GM12878 (cell line): ENCODE measurements around the gene ERP44. TPM values are rescaled to one million over a fixed set of nuclear protein-coding genes. Genes with fewer than 3 reads are reported as not detected.

Experiments
- ATAC-seq: fragments of 200-7000 bp; cut with Tn5 transposase; 3 replicates; pipeline ENCODE4 v1.9.1; 2020; ENCODE audit warnings: mild to moderate bottlenecking, moderate library complexity
- BruUV-seq: library from RNA; stranded (reverse); fragments of 400-500 nt; replicated peaks from 2 replicates; lab custom pipeline; 2021; lab: Mats Ljungman, UMichigan
- CTCF ChIA-PET: fragments of 300-600 bp; sonication (Branson Sonifier 250); formaldehyde crosslinking; extraction: SDS; loops from one replicate; lab custom pipeline; 2021; ENCODE audit warnings: inconsistent platforms; lab: Yijun Ruan, JAX
- POLR2A ChIA-PET: fragments of 350-600 bp; formaldehyde crosslinking; extraction: SDS; loops from one replicate; lab custom pipeline; 2021; ENCODE audit warnings: inconsistent platforms; lab: Charles Lee
- RAD21 ChIA-PET: fragments of 300-600 bp; sonication (Branson Sonifier 250); formaldehyde crosslinking; loops from one replicate; lab custom pipeline; 2023; ENCODE audit warnings: antibody characterized with exemption; ENCODE audit not compliant: unreplicated experiment; lab: Charles Lee
- SMC1A ChIA-PET: fragments of 300-600 bp; sonication (Branson Sonifier 250); formaldehyde crosslinking; loops from one replicate; lab custom pipeline; 2023; ENCODE audit not compliant: unreplicated experiment, uncharacterized antibody; lab: Charles Lee
- DNase-seq: peaks from one replicate; pipeline ENCODE4 v3.0.0-alpha.2; 2011; ENCODE audit warnings: low read depth, low spot score
- FAIRE-seq: peaks from 3 replicates; lab custom pipeline; 2011; peaks lifted over from hg19 to GRCh38; lab: Jason Lieb, UNC
- H2AFZ ChIP-seq: 2 replicates; pipeline ENCODE4 v1.6.0; 2011; ENCODE audit warnings: low read depth, low read length, control low read depth; ENCODE audit not compliant: control insufficient read depth
- H3K27ac ChIP-seq: 2 replicates; pipeline ENCODE4 v1.5.1; 2011; ENCODE audit warnings: control low read depth; ENCODE audit not compliant: control insufficient read depth, insufficient read depth
- H3K27me3 ChIP-seq, 2 experiments: replicated peaks in 1 of 2; 2 replicates each; pipeline versions ENCODE4 v1.6.0 to v1.6.1; 2011; ENCODE audit warnings: low read length in 1 of 2; ENCODE audit not compliant: control insufficient read depth in 2 of 2, insufficient read depth in 2 of 2
- H3K36me3 ChIP-seq, 2 experiments: 2 replicates each; pipeline ENCODE4 v1.5.1; 2011; ENCODE audit warnings: low read length in 1 of 2; ENCODE audit not compliant: control insufficient read depth in 2 of 2, insufficient read depth in 2 of 2
- H3K4me1 ChIP-seq: 2 replicates; pipeline ENCODE4 v1.6.1; 2011; ENCODE audit warnings: mild to moderate bottlenecking, low read length, moderate library complexity, mixed read lengths; ENCODE audit not compliant: control insufficient read depth, insufficient read depth
- H3K4me2 ChIP-seq: 2 replicates; pipeline ENCODE4 v1.6.0; 2011; ENCODE audit warnings: control low read depth; ENCODE audit not compliant: control insufficient read depth, insufficient read depth
- H3K4me3 ChIP-seq: fragments of 200-600 bp; sonication (generic); 2 replicates; pipeline ENCODE4 v1.5.1; 2016
- H3K79me2 ChIP-seq: 2 replicates; pipeline ENCODE4 v1.6.0; 2011; ENCODE audit warnings: low read length; ENCODE audit not compliant: control insufficient read depth, insufficient read depth
- H3K9ac ChIP-seq: 2 replicates; pipeline ENCODE4 v1.8.0; 2011; ENCODE audit warnings: low read length, control low read depth, mixed read lengths; ENCODE audit not compliant: control insufficient read depth, insufficient read depth
- H3K9me3 ChIP-seq: replicated peaks from 3 replicates; pipeline ENCODE4 v1.5.1; 2011; ENCODE audit warnings: mild to moderate bottlenecking, low read length; ENCODE audit not compliant: control insufficient read depth, insufficient read depth
- H4K20me1 ChIP-seq: 2 replicates; pipeline ENCODE4 v1.6.0; 2011; ENCODE audit not compliant: control insufficient read depth, insufficient read depth
- ASH2L ChIP-seq: fragments of 300-600, 200-600 bp; sonication (generic); IDR thresholded peaks from 2 replicates; pipeline ENCODE4 v1.6.1; 2017; ENCODE audit warnings: low read depth, mild to moderate bottlenecking, borderline replicate concordance
- BHLHE40 ChIP-seq, 2 experiments: fragments of 450-650 bp in 1 of 2; IDR thresholded peaks; 2 replicates each; pipeline ENCODE4 v1.6.1; 2011 to 2017; ENCODE audit warnings: low read depth in 2 of 2, borderline replicate concordance in 1 of 2, improper control_type of control experiment in 1 of 2, low read length in 1 of 2, mild to moderate bottlenecking in 1 of 2
- FOXM1 ChIP-seq: IDR thresholded peaks from 2 replicates; pipeline ENCODE4 v1.6.1; 2012; ENCODE audit warnings: low read depth, mild to moderate bottlenecking, inconsistent platforms, low read length, moderate library complexity
- RELA ChIP-seq: fragments of 450-650 bp; IDR thresholded peaks from 2 replicates; pipeline ENCODE4 v1.8.0; 2014; ENCODE audit warnings: borderline replicate concordance; ENCODE audit not compliant: partially characterized antibody
- SKIL ChIP-seq: fragments of 450-650 bp; IDR thresholded peaks from 2 replicates; pipeline ENCODE4 v1.6.1; 2017; ENCODE audit warnings: mild to moderate bottlenecking, low read depth, inconsistent platforms; ENCODE audit not compliant: poor library complexity, severe bottlenecking
- ZBED1 ChIP-seq: IDR thresholded peaks from 2 replicates; pipeline ENCODE4 v1.6.1; 2016; ENCODE audit warnings: borderline replicate concordance
- ZNF217 ChIP-seq: fragments of 450-650 bp; IDR thresholded peaks from 2 replicates; pipeline ENCODE4 v1.6.1; 2017; ENCODE audit warnings: antibody characterized with exemption, mild to moderate bottlenecking
- ZNF24 ChIP-seq: fragments of 450-650 bp; IDR thresholded peaks from 2 replicates; pipeline ENCODE4 v1.6.1; 2017; ENCODE audit warnings: antibody characterized with exemption, mild to moderate bottlenecking
- ZNF274 ChIP-seq: IDR thresholded peaks from one replicate; pipeline ENCODE4 v1.8.0; 2011; ENCODE audit not compliant: insufficient read length, insufficient read depth
- ZNF622 ChIP-seq: fragments of 450-650 bp; IDR thresholded peaks from 2 replicates; pipeline ENCODE4 v1.6.1; 2017; ENCODE audit warnings: mild to moderate bottlenecking, inconsistent platforms
- WGBS: methylation state at CpG from one replicate; pipeline ENCODE4 v1.1.6; 2016; ENCODE audit warnings: low lambda C conversion rate; ENCODE audit not compliant: insufficient replicate concordance, insufficient coverage; ENCODE audit errors: missing lambda C conversion rate; 5-methylcytosine and 5-hydroxymethylcytosine counted together
- in situ Hi-C: fragments of 300-500 bp; cut with MboI; formaldehyde crosslinking; loops from 9 replicates; pipeline ENCODE4 v1.14.3; 2018; ENCODE audit warnings: mixed read lengths
- intact Hi-C: fragments of 100-400 bp; cut with micrococcal nuclease; formaldehyde crosslinking; loops from one replicate; pipeline ENCODE4 v1.14.2; 2022; ENCODE audit not compliant: unreplicated experiment
- polyA plus RNA-seq, 11 experiments: library from polyadenylated mRNA; depleted of rRNA in 4 of 11; unstranded in 6 of 11; stranded (reverse) in 5 of 11; fragments of >200 nt; fragmentation: Nextera tagmentation in 4 of 11; fragmentation: Illumina TruSeq in 1 of 11; extraction: Ambion mirVana in 4 of 11; extraction: Trizol in 1 of 11; gene quantifications; 1 replicate in 1 of 11; 2 replicates in 10 of 11; pipeline versions ENCODE4 v1.2.1 to v1.2.3, GENCODE V29; 2011 to 2016; ENCODE audit warnings: inconsistent platforms in 2 of 11, missing spikeins in 2 of 11, low read depth in 1 of 11
- total RNA-seq, 4 experiments: library from RNA; depleted of rRNA in 3 of 4; stranded (reverse); fragments of >200 nt in 3 of 4; fragmentation: Illumina TruSeq in 1 of 4; extraction: Trizol in 1 of 4; gene quantifications; 2 replicates each; pipeline versions ENCODE4 v1.2.1 to v1.2.3, GENCODE V29; 2013 to 2021

The ERP44 gene
- total and polyA plus RNA-seq, 10 of the 15 experiments (the other 5 are each of a cell fraction or from before 2014, with no cell fraction given): 11.5 to 52.4 (median 20.2) TPM

- no peak overlapping the region for H3K27ac ChIP-seq
- H3K4me3 ChIP-seq: no peak overlapping the region
- in situ Hi-C loops: loop anchor here (5.0 kb wide), 2 partner anchors 183 to 288 kb away; no protein-coding TSS in a partner anchor
- ChIA-PET RAD21 (no interaction called here), SMC1A (no interaction called here), CTCF (interaction anchor here (1.6 to 1.8 kb wide), 2 partner anchors 17 to 176 kb away, joined by 3 to 5 read pairs; no protein-coding TSS in a partner anchor)
- peaks cover 5 to 12% of the 10 kb centered on the region in 2 experiments; a peak in 3 of 4 replicates for H3K36me3 ChIP-seq
- no peak for FAIRE-seq
- 97% methylated on average over 3 of the region's 3 CpGs for WGBS
- H3K9me3 ChIP-seq: peaks cover under 1% of the 10 kb centered on the region; the same call in 2 of the 3 replicates
- no peak for ATAC-seq
- H3K9ac ChIP-seq: no peak overlapping the region
- DNase-seq: no peak
- TF ChIP-seq FOXM1: no peak
- no peak for TF ChIP-seq SKIL
- no peak for TF ChIP-seq ZNF24
- TF ChIP-seq ASH2L: no peak
- no peak for TF ChIP-seq RELA
- TF ChIP-seq ZNF217: no peak
- no peak for TF ChIP-seq BHLHE40 (IDR thresholded peaks at IDR 0.05; ENCODE audit: borderline replicate concordance in 1 of 2, low read depth in 2 of 2, low read length in 1 of 2)
- TF ChIP-seq ZBED1: no peak
- TF ChIP-seq ZNF622: no peak
- no peak for TF ChIP-seq ZNF274
- TF ChIP-seq, all 136 proteins: peak for 0
- BruUV-seq: no TSS peak
- POLR2A ChIA-PET: interaction anchor here (1.3 kb wide), 1 partner anchor 64 kb away, joined by 5 read pairs; no protein-coding TSS in a partner anchor
- H4K20me1 ChIP-seq: no peaks in the 10 kb centered on the region
- peaks cover 23% of the 10 kb centered on the region for H3K4me1 ChIP-seq
- no peak overlapping the region for H3K4me2 ChIP-seq
- H3K79me2 ChIP-seq: peaks cover 24% of the 10 kb centered on the region
- H2AFZ ChIP-seq: no peak overlapping the region
- no peaks in the 10 kb centered on the region for H3K27me3 ChIP-seq
- intact Hi-C loops: no loop called here
Observed at GRCh38 chr9:100033877-100034551, 64.8 kb downstream of the ERP44 start.
